CD4-positive, alpha-beta T cell (primary cell): ENCODE results near the gene C6orf136. TPM values are rescaled to one million over a fixed set of nuclear protein-coding genes. Genes with fewer than 3 reads are reported as not detected.

Experiments
- ATAC-seq: fragments of 200-7000 bp; cut with Tn5 transposase; one replicate; pipeline ENCODE4 v1.10.0; 2022; ENCODE audit warnings: mild to moderate bottlenecking; ENCODE audit not compliant: poor library complexity
- CTCF ChIA-PET: fragments of 350-600 bp; sonication (Branson Sonifier 250); formaldehyde crosslinking; loops from one replicate; lab custom pipeline; 2021; ENCODE audit warnings: antibody characterized with exemption, inconsistent platforms; lab: Charles Lee
- POLR2A ChIA-PET: fragments of 350-600 bp; sonication (Branson Sonifier 250); formaldehyde crosslinking; loops from one replicate; lab custom pipeline; 2021; ENCODE audit warnings: antibody characterized with exemption, inconsistent platforms; lab: Charles Lee
- DNase-seq, 14 experiments: peaks; one replicate each; pipeline ENCODE4 v3.0.0-alpha.2; 2013 to 2020; ENCODE audit warnings: mixed read lengths in 2 of 14
- H3K27ac ChIP-seq, 2 donors: one replicate each; pipeline versions ENCODE4 v1.5.1 to v1.7.0; 2013; ENCODE audit warnings: low read length in 2 of 2, low read depth in 1 of 2, mild to moderate bottlenecking in 1 of 2
- H3K27me3 ChIP-seq, 2 experiments: 1 replicate in 1 of 2; 2 replicates in 1 of 2; pipeline versions ENCODE4 v1.6.1 to v1.7.0; 2013; ENCODE audit warnings: low read length in 2 of 2, control low read depth in 1 of 2, mild to moderate bottlenecking in 1 of 2, moderate library complexity in 1 of 2; ENCODE audit not compliant: insufficient read depth in 2 of 2, control insufficient read depth in 1 of 2
- H3K36me3 ChIP-seq: one replicate; pipeline ENCODE4 v1.6.1; 2013; ENCODE audit warnings: low read length, control low read depth; ENCODE audit not compliant: insufficient read depth
- H3K4me1 ChIP-seq: one replicate; pipeline ENCODE4 v1.6.1; 2013; ENCODE audit warnings: low read length, control low read depth; ENCODE audit not compliant: insufficient read depth
- H3K4me3 ChIP-seq: one replicate; pipeline ENCODE4 v1.5.1; 2013; ENCODE audit warnings: mild to moderate bottlenecking, low read length, moderate library complexity
- H3K9me3 ChIP-seq, 2 experiments: 1 replicate in 1 of 2; 2 replicates in 1 of 2; pipeline versions ENCODE4 v1.6.1 to v1.7.0; 2013; ENCODE audit warnings: low read length in 2 of 2, mild to moderate bottlenecking in 2 of 2, control low read depth in 1 of 2, moderate library complexity in 1 of 2; ENCODE audit not compliant: control insufficient read depth in 1 of 2, insufficient read depth in 1 of 2
- H3K27ac Mint-ChIP-seq: one replicate; pipeline ENCODE4 v1.8.0; 2020; ENCODE audit warnings: mixed read lengths
- H3K27me3 Mint-ChIP-seq: one replicate; pipeline ENCODE4 v1.8.0; 2021; ENCODE audit warnings: mixed read lengths
- H3K36me3 Mint-ChIP-seq: one replicate; pipeline ENCODE4 v1.8.0; 2021; ENCODE audit warnings: low read depth, mixed read lengths
- H3K4me1 Mint-ChIP-seq: one replicate; pipeline ENCODE4 v1.8.0; 2021; ENCODE audit warnings: low read depth, mixed read lengths
- H3K4me3 Mint-ChIP-seq: one replicate; pipeline ENCODE4 v1.8.0; 2020; ENCODE audit warnings: mild to moderate bottlenecking, mixed read lengths
- H3K9me3 Mint-ChIP-seq: one replicate; pipeline ENCODE4 v1.8.0; 2020; ENCODE audit warnings: mixed read lengths
- CTCF ChIP-seq: fragments of 200-600 bp; IDR thresholded peaks from one replicate; pipeline ENCODE4 v1.8.0; 2022; ENCODE audit warnings: antibody characterized with exemption, mild to moderate bottlenecking
- intact Hi-C, 2 experiments: fragments of 100-400 bp; cut with DNase I in 1 of 2; cut with micrococcal nuclease in 1 of 2; formaldehyde crosslinking; loops; one replicate each; pipeline versions ENCODE4 v1.15.1 to v1.9.0; 2023 to 2025; cut with DNase I, micrococcal nuclease
- total RNA-seq, 174 experiments: library from RNA in 2 of 174; stranded (reverse) in 2 of 174; gene quantifications; one replicate each; pipeline ENCODE4 v1.2.3 and lab custom pipeline; 2021 to 2026

The C6orf136 gene
- total RNA-seq, 2 experiments from 2014 or later = 20.3 to 21.7 TPM

- POLR2A ChIA-PET = interaction anchor here (0.6 to 8.1 kb wide), 13 partner anchors 22 to 626 kb away, joined by 3 to 381 read pairs (median 3); partner anchors contain the start of genes ABCF1, MDC1, MRPS18B and PPP1R10
These were observed 35.5 kb downstream of the C6orf136 start for GRCh38 chr6:30682143-30683117.

GRCh38 chr6:30683183-30683979 lies 36.4 kb downstream of the C6orf136 start:
- Histone ChIP-seq H3K27me3 (no peaks in the 10 kb centered on the region), H3K4me3 (peak overlapping the region; percentile 99), H3K9me3 (no peaks in the 10 kb centered on the region), H3K36me3 (peaks cover 28% of the 10 kb centered on the region), H3K4me1 (peaks cover 54% of the 10 kb centered on the region), H3K27ac (peak overlapping the region; percentile 71 to 98)
- POLR2A ChIA-PET = interaction anchor here (0.8 to 8.1 kb wide), 7 partner anchors 21 to 183 kb away, joined by 3 to 381 read pairs (median 9); partner anchors contain the start of genes ABCF1, MDC1 and TUBB
- intact Hi-C loops = loop anchor here in 1 of 2 experiments (5.0 kb wide), 1 partner anchor 404 kb away; no protein-coding TSS in a partner anchor
- Mint-ChIP-seq H3K4me1 (peaks cover 57% of the 10 kb centered on the region), H3K4me3 (peak overlapping the region; percentile 98), H3K36me3 (peaks cover 78% of the 10 kb centered on the region), H3K27ac (peak overlapping the region; percentile 94), H3K9me3 (no peaks in the 10 kb centered on the region), H3K27me3 (no peaks in the 10 kb centered on the region)
- DNase-seq (peak in 3 of 14 experiments; percentile 25 to 45 (median 31)), ATAC-seq (no peak)
- no peak for TF ChIP-seq CTCF
- CTCF ChIA-PET = interaction anchor here (1.8 to 15.4 kb wide), 2 partner anchors 40 to 138 kb away, joined by 4 to 526 read pairs; partner anchors contain the start of genes MDC1 and TUBB

More at GRCh38 chr6:30682143-30683117, 35.5 kb downstream of the C6orf136 start:
- Histone ChIP-seq H3K27me3 (no peaks in the 10 kb centered on the region), H3K4me3 (peak overlapping the region; percentile 99), H3K9me3 (no peaks in the 10 kb centered on the region), H3K36me3 (peaks cover 36% of the 10 kb centered on the region), H3K27ac (peak overlapping the region; percentile 71 to 98), H3K4me1 (peaks cover 50% of the 10 kb centered on the region)
- H3K9me3 Mint-ChIP-seq = no peaks in the 10 kb centered on the region
- DNase-seq (peak; percentile 72 to 95 (median 87)), ATAC-seq (peak; percentile 66)
- peak overlapping the region; percentile 98 for H3K4me3 Mint-ChIP-seq
- peaks cover 48% of the 10 kb centered on the region for H3K4me1 Mint-ChIP-seq
- intact Hi-C loops = loop anchor here in 1 of 2 experiments (1.0 to 5.0 kb wide), 2 partner anchors 39 to 405 kb away; no protein-coding TSS in a partner anchor
- no peaks in the 10 kb centered on the region for H3K27me3 Mint-ChIP-seq
- H3K36me3 Mint-ChIP-seq = peaks cover 78% of the 10 kb centered on the region
- CTCF ChIA-PET = interaction anchor here (0.7 to 15.4 kb wide), 5 partner anchors 41 to 202 kb away, joined by 3 to 526 read pairs (median 3); partner anchors contain the start of genes DDR1, MDC1 and TUBB
- no peak for TF ChIP-seq CTCF
- peak overlapping the region; percentile 94 for H3K27ac Mint-ChIP-seq
